ENCODE data around the gene PTH1R.

Gene PTH1R

GRCh38 chr3:46884427-46884826 lies 6.9 kb downstream of the PTH1R start:
- no peak for DNase-seq (ENCODE audit: low read depth)
- no peak for TF ChIP-seq CTCF (conservative IDR thresholded peaks at IDR 0.05; ENCODE audit: low read depth, low read length)
- H3K4me3 ChIP-seq (ENCODE audit: low read depth, low read length), result no peak overlapping the region

- no peak for DNase-seq (ENCODE audit: low read depth)
- H3K4me3 ChIP-seq (ENCODE audit: low read depth, low read length), result no peak overlapping the region
- TF ChIP-seq CTCF (conservative IDR thresholded peaks at IDR 0.05; ENCODE audit: low read depth, low read length), result no peak
Measured at GRCh38 chr3:46884929-46885328, 7.4 kb downstream of the PTH1R start.

GRCh38 chr3:46885612-46886011 lies 8.1 kb downstream of the PTH1R start:
- DNase-seq (ENCODE audit: low read depth), result no peak
- H3K4me3 ChIP-seq (ENCODE audit: low read depth, low read length), result no peak overlapping the region
- TF ChIP-seq CTCF (conservative IDR thresholded peaks at IDR 0.05; ENCODE audit: low read depth, low read length), result no peak

GRCh38 chr3:46887980-46888494 lies 10.5 kb downstream of the PTH1R start:
- TF ChIP-seq CTCF (conservative IDR thresholded peaks at IDR 0.05; ENCODE audit: low read depth, low read length), result no peak
- no peak for DNase-seq (ENCODE audit: low read depth)
- H3K4me3 ChIP-seq (ENCODE audit: low read depth, low read length), result no peak overlapping the region

- H3K4me3 ChIP-seq (ENCODE audit: low read depth, low read length), result no peak overlapping the region
- DNase-seq (ENCODE audit: low read depth), result no peak
- no peak for TF ChIP-seq CTCF (conservative IDR thresholded peaks at IDR 0.05; ENCODE audit: low read depth, low read length)
Measured at GRCh38 chr3:46888705-46889104, 11.2 kb downstream of the PTH1R start.

- DNase-seq (ENCODE audit: low read depth), result no peak
- TF ChIP-seq CTCF (conservative IDR thresholded peaks at IDR 0.05; ENCODE audit: low read depth, low read length), result no peak
- H3K4me3 ChIP-seq (ENCODE audit: low read depth, low read length), result no peak overlapping the region
Measured at GRCh38 chr3:46889381-46890110, 12.0 kb downstream of the PTH1R start.

- H3K4me3 ChIP-seq (ENCODE audit: low read depth, low read length), result no peak overlapping the region
- no peak for TF ChIP-seq CTCF (conservative IDR thresholded peaks at IDR 0.05; ENCODE audit: low read depth, low read length)
- no peak for DNase-seq (ENCODE audit: low read depth)
Measured at GRCh38 chr3:46890132-46890531, 12.6 kb downstream of the PTH1R start.

Measured in choroid plexus epithelial cell (primary cell).